Measurements from ENCODE around the gene SEC14L5.

The SEC14L5 gene

GRCh38 chr16:4984174-4984990, 26.3 kb downstream of the SEC14L5 start:
- DNase-seq (ENCODE audit: low spot score), result no peak

GRCh38 chr16:4987250-4987579, 29.1 kb downstream of the SEC14L5 start:
- no peak for DNase-seq (ENCODE audit: low spot score)

- DNase-seq (ENCODE audit: low spot score), result no peak
These were observed 29.6 kb downstream of the SEC14L5 start for GRCh38 chr16:4987580-4988374.

GRCh38 chr16:4988647-4989046, 30.5 kb downstream of the SEC14L5 start:
- DNase-seq (ENCODE audit: low spot score), result no peak

- DNase-seq (ENCODE audit: low spot score), result no peak
These were observed 31.4 kb downstream of the SEC14L5 start for GRCh38 chr16:4989391-4990006.

- no peak for DNase-seq (ENCODE audit: low spot score)
These were observed 32.3 kb downstream of the SEC14L5 start for GRCh38 chr16:4990415-4990814.

- DNase-seq (ENCODE audit: low spot score), result no peak
These were observed 33.6 kb downstream of the SEC14L5 start for GRCh38 chr16:4991754-4992153.

GRCh38 chr16:4994719-4995434, 36.7 kb downstream of the SEC14L5 start:
- DNase-seq (ENCODE audit: low spot score), result no peak

GRCh38 chr16:5000573-5001001, 42.5 kb downstream of the SEC14L5 start:
- no peak for DNase-seq (ENCODE audit: low spot score)

- DNase-seq (ENCODE audit: low spot score), result no peak
These were observed 43.4 kb downstream of the SEC14L5 start for GRCh38 chr16:5001571-5001970.

GRCh38 chr16:5001986-5002385, 43.9 kb downstream of the SEC14L5 start:
- no peak for DNase-seq (ENCODE audit: low spot score)

- DNase-seq (ENCODE audit: low spot score), result no peak
These were observed 44.6 kb downstream of the SEC14L5 start for GRCh38 chr16:5002699-5003143.

GRCh38 chr16:5003211-5003610, 45.1 kb downstream of the SEC14L5 start:
- DNase-seq (ENCODE audit: low spot score), result no peak

GRCh38 chr16:5003828-5004227, 45.7 kb downstream of the SEC14L5 start:
- DNase-seq (ENCODE audit: low spot score), result no peak

GRCh38 chr16:5004311-5004710, 46.2 kb downstream of the SEC14L5 start:
- DNase-seq (ENCODE audit: low spot score), result no peak

GRCh38 chr16:5005916-5006315, 47.8 kb downstream of the SEC14L5 start:
- no peak for DNase-seq (ENCODE audit: low spot score)

GRCh38 chr16:5006348-5007193, 48.4 kb downstream of the SEC14L5 start:
- no peak for DNase-seq (ENCODE audit: low spot score)

GRCh38 chr16:5007256-5007655, 49.1 kb downstream of the SEC14L5 start:
- no peak for DNase-seq (ENCODE audit: low spot score)

GRCh38 chr16:5008311-5008731, 50.2 kb downstream of the SEC14L5 start:
- no peak for DNase-seq (ENCODE audit: low spot score)

- DNase-seq (ENCODE audit: low spot score), result no peak
These were observed 52.6 kb downstream of the SEC14L5 start for GRCh38 chr16:5010576-5011329.
